Measurements from ENCODE around the gene NOTCH1. TPM values are rescaled to one million over a fixed set of nuclear protein-coding genes. Genes with fewer than 3 reads are reported as not detected.

Gene NOTCH1
- total and polyA plus RNA-seq, 2 of the 4 experiments (the other 2 are of a cell fraction) = 1.8 to 6.0 TPM

DNA sequence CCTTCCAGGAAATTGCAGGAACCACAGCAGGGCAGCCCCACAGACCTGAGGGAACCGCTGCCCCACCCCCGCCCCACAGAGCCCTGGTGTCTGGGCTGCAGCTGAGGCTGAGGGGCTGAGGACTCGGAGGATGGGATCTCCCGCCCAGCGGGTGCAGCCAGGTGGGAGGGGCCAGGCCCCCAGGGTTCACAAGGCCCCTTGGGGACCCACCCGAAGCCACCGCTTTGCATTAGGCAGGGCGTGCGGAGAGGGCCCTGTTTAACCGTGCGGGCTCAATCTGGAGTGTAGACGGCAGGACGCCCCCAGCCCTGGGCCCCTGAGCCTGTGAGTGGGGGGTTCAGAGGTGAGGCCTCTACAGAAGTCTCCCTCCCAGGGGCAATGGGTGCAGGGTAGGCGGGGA, 10.8 kb downstream of the NOTCH1 start:
- Histone ChIP-seq H3K18ac (ENCODE audit: low read depth, low read length) (no peak overlapping the region), H4K91ac (ENCODE audit: insufficient read depth, low read depth, low read length) (no peak overlapping the region), H3K14ac (replicated peaks; ENCODE audit: low read depth, low read length) (no peak overlapping the region), H2BK120ac (ENCODE audit: low read depth, low read length) (no peak overlapping the region), H3K9me1 (ENCODE audit: insufficient read depth, low read length) (no peaks in the 10 kb centered on the region), H3K4me2 (ENCODE audit: low read depth, low read length) (no peak overlapping the region), H2BK15ac (ENCODE audit: low read depth, low read length) (no peak overlapping the region), H3K9me3 (ENCODE audit: control insufficient read depth, insufficient read depth, low read length) (no peaks in the 10 kb centered on the region), H2AK5ac (ENCODE audit: low read depth, low read length) (no peak overlapping the region), H3K56ac (ENCODE audit: extremely low read depth, insufficient read depth, low read length) (no peak overlapping the region), H3K36me3 (ENCODE audit: control insufficient read depth, insufficient read depth, low read length) (peaks cover 25% of the 10 kb centered on the region; the same call in 1 of the 2 replicates), H4K5ac (ENCODE audit: low read depth, low read length) (no peak overlapping the region), H2BK5ac (ENCODE audit: low read depth, low read length, poor library complexity, severe bottlenecking) (no peak overlapping the region), H2AK9ac (replicated peaks; ENCODE audit: low read depth, low read length, poor library complexity) (peak overlapping the region; percentile 55), H3K4ac (ENCODE audit: low read depth, low read length) (no peak overlapping the region), H4K8ac (ENCODE audit: low read depth in 2 of 2, low read length in 2 of 2) (no peak overlapping the region), H3K4me3 (ENCODE audit: insufficient read depth, low read depth, low read length) (no peak overlapping the region), H3K4me1 (ENCODE audit: control insufficient read depth, insufficient read depth, low read length) (0 out of 2 replicates have a peak, but pooled peaks cover 2% of the 10 kb centered on the region), H3K23ac (ENCODE audit: low read depth, low read length) (no peak overlapping the region), H4K20me1 (ENCODE audit: insufficient read depth, low read length) (peaks cover 66% of the 10 kb centered on the region), H3K27ac (ENCODE audit: insufficient read depth, low read length) (no peak overlapping the region), H3K9ac (ENCODE audit: low read depth, low read length) (no peak overlapping the region), H2BK20ac (ENCODE audit: low read depth, low read length) (no peak overlapping the region), H3K27me3 (ENCODE audit: control insufficient read depth, insufficient read depth, low read length) (no peaks in the 10 kb centered on the region), H3K79me1 (ENCODE audit: low read depth in 1 of 2, low read length in 2 of 2) (peaks cover 9 to 61% of the 10 kb centered on the region in 2 experiments), H2AFZ (replicated peaks; ENCODE audit: low read length, poor library complexity) (no peak overlapping the region)
- dilution Hi-C loops (cut with HindIII; ENCODE audit: low sequenced_read_pairs, unreplicated experiment) (no loop called here), intact Hi-C loops (cut with micrococcal nuclease) (no loop called here), in situ Hi-C loops (cut with MboI; ENCODE audit: low sequenced_read_pairs) (no loop called here)
- DNase-seq (no peak), ATAC-seq (ENCODE audit: low read depth) (no peak)
- 90% methylated on average over 2 of the region's 14 CpGs; no CpG with 5 or more reads in 1 of the 2 experiments for WGBS, 2 experiments (ENCODE audit: extremely low coverage in 2 of 2, insufficient read length in 1 of 2)
- ChIA-PET POLR2A (ENCODE audit: unreplicated experiment) (no interaction called here), CTCF (no interaction called here)
- no TSS peak for BruUV-seq (replicated peaks)
- TF ChIP-seq CEBPB (IDR thresholded peaks at IDR 0.05; ENCODE audit: low read depth, low read length) (no peak), MAFK (IDR thresholded peaks at IDR 0.05; ENCODE audit: low read depth, low read length) (no peak), FOS (IDR thresholded peaks at IDR 0.05; ENCODE audit: low read depth, low read length) (no peak), BHLHE40 (IDR thresholded peaks at IDR 0.05; ENCODE audit: low read depth, low read length) (no peak), NFE2L2 (IDR thresholded peaks at IDR 0.05; ENCODE audit: low read depth, low read length) (no peak), RAD21 (IDR thresholded peaks at IDR 0.05; ENCODE audit: low read length) (no peak), RCOR1 (IDR thresholded peaks at IDR 0.05; ENCODE audit: insufficient replicate concordance, low read length) (no peak), RFX5 (IDR thresholded peaks at IDR 0.05; ENCODE audit: low read depth, low read length) (no peak), MXI1 (IDR thresholded peaks at IDR 0.05; ENCODE audit: borderline replicate concordance, low read depth, low read length) (no peak), CHD1 (IDR thresholded peaks at IDR 0.05; ENCODE audit: low read depth, low read length) (no peak), SMC3 (IDR thresholded peaks at IDR 0.05; ENCODE audit: low read depth, low read length) (no peak), MAZ (IDR thresholded peaks at IDR 0.05; ENCODE audit: borderline replicate concordance, low read depth, low read length) (no peak), POLR2A (IDR thresholded peaks at IDR 0.05; ENCODE audit: low read depth, low read length) (no peak)
- TF ChIP-seq, protein P1, sequence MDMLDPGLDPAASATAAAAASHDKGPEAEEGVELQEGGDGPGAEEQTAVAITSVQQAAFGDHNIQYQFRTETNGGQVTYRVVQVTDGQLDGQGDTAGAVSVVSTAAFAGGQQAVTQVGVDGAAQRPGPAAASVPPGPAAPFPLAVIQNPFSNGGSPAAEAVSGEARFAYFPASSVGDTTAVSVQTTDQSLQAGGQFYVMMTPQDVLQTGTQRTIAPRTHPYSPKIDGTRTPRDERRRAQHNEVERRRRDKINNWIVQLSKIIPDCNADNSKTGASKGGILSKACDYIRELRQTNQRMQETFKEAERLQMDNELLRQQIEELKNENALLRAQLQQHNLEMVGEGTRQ (IDR thresholded peaks at IDR 0.05; ENCODE audit: low read depth, low read length) = no peak
- TF ChIP-seq, protein P2, sequence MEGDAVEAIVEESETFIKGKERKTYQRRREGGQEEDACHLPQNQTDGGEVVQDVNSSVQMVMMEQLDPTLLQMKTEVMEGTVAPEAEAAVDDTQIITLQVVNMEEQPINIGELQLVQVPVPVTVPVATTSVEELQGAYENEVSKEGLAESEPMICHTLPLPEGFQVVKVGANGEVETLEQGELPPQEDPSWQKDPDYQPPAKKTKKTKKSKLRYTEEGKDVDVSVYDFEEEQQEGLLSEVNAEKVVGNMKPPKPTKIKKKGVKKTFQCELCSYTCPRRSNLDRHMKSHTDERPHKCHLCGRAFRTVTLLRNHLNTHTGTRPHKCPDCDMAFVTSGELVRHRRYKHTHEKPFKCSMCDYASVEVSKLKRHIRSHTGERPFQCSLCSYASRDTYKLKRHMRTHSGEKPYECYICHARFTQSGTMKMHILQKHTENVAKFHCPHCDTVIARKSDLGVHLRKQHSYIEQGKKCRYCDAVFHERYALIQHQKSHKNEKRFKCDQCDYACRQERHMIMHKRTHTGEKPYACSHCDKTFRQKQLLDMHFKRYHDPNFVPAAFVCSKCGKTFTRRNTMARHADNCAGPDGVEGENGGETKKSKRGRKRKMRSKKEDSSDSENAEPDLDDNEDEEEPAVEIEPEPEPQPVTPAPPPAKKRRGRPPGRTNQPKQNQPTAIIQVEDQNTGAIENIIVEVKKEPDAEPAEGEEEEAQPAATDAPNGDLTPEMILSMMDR (conservative IDR thresholded peaks at IDR 0.05; ENCODE audit: low read depth, low read length) = no peak
- TF ChIP-seq, protein P3, sequence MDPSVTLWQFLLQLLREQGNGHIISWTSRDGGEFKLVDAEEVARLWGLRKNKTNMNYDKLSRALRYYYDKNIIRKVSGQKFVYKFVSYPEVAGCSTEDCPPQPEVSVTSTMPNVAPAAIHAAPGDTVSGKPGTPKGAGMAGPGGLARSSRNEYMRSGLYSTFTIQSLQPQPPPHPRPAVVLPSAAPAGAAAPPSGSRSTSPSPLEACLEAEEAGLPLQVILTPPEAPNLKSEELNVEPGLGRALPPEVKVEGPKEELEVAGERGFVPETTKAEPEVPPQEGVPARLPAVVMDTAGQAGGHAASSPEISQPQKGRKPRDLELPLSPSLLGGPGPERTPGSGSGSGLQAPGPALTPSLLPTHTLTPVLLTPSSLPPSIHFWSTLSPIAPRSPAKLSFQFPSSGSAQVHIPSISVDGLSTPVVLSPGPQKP (IDR thresholded peaks at IDR 0.05; ENCODE audit: borderline replicate concordance, low read depth, low read length) = no peak

All from IMR-90 (cell line).